ENCODE measurements around the gene NAA40.

Gene NAA40

GRCh38 chr11:64006398-64006797 is 67.6 kb downstream of the NAA40 start:
- DNase-seq (ENCODE audit: insufficient read length, low spot score) (no peak), FAIRE-seq (no peak)
